ENCODE measurements around the gene ITGA2. TPM values are rescaled to one million over a fixed set of nuclear protein-coding genes. Genes with fewer than 3 reads are reported as not detected.

The ITGA2 gene
- total and polyA plus RNA-seq, 5 donors from 2014 or later, result 0.03 to 0.42 (median 0.06) TPM

DNA sequence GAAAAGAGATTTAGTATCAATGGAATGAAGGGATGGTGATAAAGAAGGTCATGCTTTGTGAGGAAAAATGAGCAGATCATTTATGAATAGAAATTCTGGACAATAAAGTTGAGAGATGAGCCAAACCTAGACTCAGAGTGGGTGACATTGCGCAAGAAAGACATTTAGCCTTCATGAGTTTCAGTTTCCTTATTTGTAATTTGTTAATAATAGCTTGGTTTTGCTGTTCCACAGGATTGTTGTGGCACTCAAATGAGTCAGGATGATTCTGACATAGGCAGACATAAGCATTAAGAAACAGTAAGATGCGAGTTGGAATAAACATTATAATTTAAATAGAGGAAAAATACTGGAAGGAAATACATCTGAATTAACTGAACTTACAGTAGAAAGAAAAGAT, 34.8 kb downstream of the ITGA2 start:
- no peaks in the 10 kb centered on the region for H3K36me3 ChIP-seq (ENCODE audit: control insufficient read depth, insufficient read depth, low read length)
- H3K4me1 Mint-ChIP-seq, result no peaks in the 10 kb centered on the region
- H3K27ac ChIP-seq (ENCODE audit: insufficient read depth, low read length, poor library complexity, severe bottlenecking), result no peak overlapping the region
- no peaks in the 10 kb centered on the region for H3K9me3 ChIP-seq (ENCODE audit: control insufficient read depth in 2 of 2, low read length in 2 of 2)
- peak in 1 of 3 donors; percentile 24 for DNase-seq
- H3K4me3 Mint-ChIP-seq, result no peak overlapping the region
- no peak overlapping the region for H3K4me3 ChIP-seq (ENCODE audit: low read depth, low read length)
- H3K27me3 Mint-ChIP-seq, result peaks cover 4% of the 10 kb centered on the region
- no peaks in the 10 kb centered on the region for H3K27me3 ChIP-seq (ENCODE audit: control insufficient read depth, insufficient read depth, low read length)
- no peaks in the 10 kb centered on the region for H3K36me3 Mint-ChIP-seq
- no peaks in the 10 kb centered on the region for H3K9me3 Mint-ChIP-seq
- ATAC-seq (ENCODE audit: low read depth in 2 of 2), result no peak
- H3K27ac Mint-ChIP-seq, result no peak overlapping the region
- H3K4me1 ChIP-seq (ENCODE audit: control insufficient read depth, insufficient read depth, low read length, poor library complexity, severe bottlenecking), result no peaks in the 10 kb centered on the region

DNA sequence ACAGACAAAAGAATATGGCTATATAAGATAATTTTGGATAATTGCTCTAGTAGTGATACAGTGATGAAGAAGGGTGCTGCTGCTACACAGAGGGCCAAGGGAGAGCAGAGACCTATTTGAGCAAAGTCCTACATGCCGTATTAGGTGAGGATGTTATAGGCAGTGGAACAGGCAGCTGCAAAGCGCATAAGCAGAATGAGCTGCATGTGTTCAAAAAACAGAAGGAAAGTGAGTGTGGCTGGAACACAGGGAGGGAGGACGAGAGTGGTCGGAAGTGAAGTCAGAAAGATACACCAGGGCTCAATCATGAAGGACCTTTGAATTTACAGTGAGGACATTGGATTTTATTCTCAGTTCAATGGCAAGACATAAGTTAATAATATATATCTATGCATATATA, 35.4 kb downstream of the ITGA2 start:
- H3K27me3 Mint-ChIP-seq, result peaks cover 4% of the 10 kb centered on the region

DNA sequence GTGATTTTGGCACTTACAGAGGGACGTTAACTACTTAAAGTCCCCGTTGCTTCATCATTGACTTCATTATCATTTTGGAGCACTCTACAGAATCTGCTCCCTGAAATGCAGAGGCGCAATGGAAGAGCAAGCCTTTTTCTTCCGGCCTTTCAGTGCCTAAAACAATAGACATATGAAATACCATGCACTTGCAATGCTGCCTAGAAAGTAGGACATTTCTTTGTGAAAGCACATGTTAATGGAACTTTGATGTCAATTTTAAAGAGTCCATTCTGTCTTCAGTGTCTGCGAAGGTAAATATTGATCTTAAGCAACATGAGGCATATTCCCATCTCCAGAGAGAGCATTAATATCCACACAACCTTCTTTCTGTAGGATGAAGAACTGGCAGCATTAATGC, 36.3 kb downstream of the ITGA2 start:
- Mint-ChIP-seq H3K4me3 (no peak overlapping the region), H3K27ac (no peak overlapping the region), H3K36me3 (no peaks in the 10 kb centered on the region), H3K27me3 (peaks cover 4% of the 10 kb centered on the region), H3K9me3 (peaks cover 0 to under 1% (median 0%) of the 10 kb centered on the region in 7 donors), H3K4me1 (no peaks in the 10 kb centered on the region)
- H3K4me1 ChIP-seq (ENCODE audit: control insufficient read depth, insufficient read depth, low read length, poor library complexity, severe bottlenecking), result no peaks in the 10 kb centered on the region
- H3K4me3 ChIP-seq (ENCODE audit: low read depth, low read length), result no peak overlapping the region
- ATAC-seq (ENCODE audit: low read depth in 2 of 2) (no peak), DNase-seq (no peak)
- no peaks in the 10 kb centered on the region for H3K9me3 ChIP-seq (ENCODE audit: control insufficient read depth in 2 of 2, low read length in 2 of 2)
- no peak overlapping the region for H3K27ac ChIP-seq (ENCODE audit: insufficient read depth, low read length, poor library complexity, severe bottlenecking)
- no peaks in the 10 kb centered on the region for H3K36me3 ChIP-seq (ENCODE audit: control insufficient read depth, insufficient read depth, low read length)
- H3K27me3 ChIP-seq (ENCODE audit: control insufficient read depth, insufficient read depth, low read length), result no peaks in the 10 kb centered on the region

More for the DNA sequence above, 35.4 kb downstream of the ITGA2 start:
- Histone ChIP-seq H3K4me3 (ENCODE audit: low read depth, low read length) (no peak overlapping the region), H3K27ac (ENCODE audit: insufficient read depth, low read length, poor library complexity, severe bottlenecking) (no peak overlapping the region), H3K36me3 (ENCODE audit: control insufficient read depth, insufficient read depth, low read length) (no peaks in the 10 kb centered on the region), H3K9me3 (ENCODE audit: control insufficient read depth in 2 of 2, low read length in 2 of 2) (no peaks in the 10 kb centered on the region), H3K4me1 (ENCODE audit: control insufficient read depth, insufficient read depth, low read length, poor library complexity, severe bottlenecking) (no peaks in the 10 kb centered on the region), H3K27me3 (ENCODE audit: control insufficient read depth, insufficient read depth, low read length) (no peaks in the 10 kb centered on the region)
- Mint-ChIP-seq H3K9me3 (no peaks in the 10 kb centered on the region), H3K4me1 (no peaks in the 10 kb centered on the region), H3K4me3 (no peak overlapping the region), H3K36me3 (no peaks in the 10 kb centered on the region), H3K27ac (no peak overlapping the region)
- DNase-seq, result no peak
- ATAC-seq (ENCODE audit: low read depth in 2 of 2), result no peak

DNA sequence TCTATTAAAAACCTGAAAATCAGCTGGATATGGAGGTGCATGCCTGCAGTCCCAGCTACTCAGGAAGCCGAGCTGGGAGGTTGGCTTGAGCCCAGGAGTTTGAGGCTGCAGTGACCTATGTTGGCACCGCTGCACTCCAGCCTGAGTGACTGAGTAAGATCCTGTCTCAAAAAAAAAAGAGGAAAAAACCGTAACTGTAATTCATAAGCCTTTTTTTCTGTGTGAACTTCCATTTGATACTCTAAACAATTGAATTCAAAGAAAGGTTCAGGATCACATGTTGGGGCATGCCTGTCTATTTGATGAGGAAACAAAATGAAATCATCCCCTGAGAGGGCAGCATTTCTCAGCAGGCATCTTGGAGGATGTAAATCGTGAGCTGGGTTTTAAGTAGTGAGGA, 38.8 kb downstream of the ITGA2 start:
- Mint-ChIP-seq H3K4me1 (peaks cover 0 to 8% (median 1%) of the 10 kb centered on the region in 4 donors), H3K4me3 (peak overlapping the region in 1 of 4 donors; percentile 39), H3K27me3 (peaks cover 4% of the 10 kb centered on the region), H3K27ac (no peak overlapping the region), H3K36me3 (no peaks in the 10 kb centered on the region), H3K9me3 (peaks cover 0 to 2% (median 0%) of the 10 kb centered on the region in 7 donors)
- H3K4me3 ChIP-seq (ENCODE audit: low read depth, low read length), result no peak overlapping the region
- ATAC-seq (ENCODE audit: low read depth in 2 of 2) (no peak), DNase-seq (no peak)
- H3K4me1 ChIP-seq (ENCODE audit: control insufficient read depth, insufficient read depth, low read length, poor library complexity, severe bottlenecking), result no peaks in the 10 kb centered on the region
- no peaks in the 10 kb centered on the region for H3K9me3 ChIP-seq (ENCODE audit: control insufficient read depth in 2 of 2, low read length in 2 of 2)
- H3K27ac ChIP-seq (ENCODE audit: insufficient read depth, low read length, poor library complexity, severe bottlenecking), result no peak overlapping the region
- H3K27me3 ChIP-seq (ENCODE audit: control insufficient read depth, insufficient read depth, low read length), result no peaks in the 10 kb centered on the region
- H3K36me3 ChIP-seq (ENCODE audit: control insufficient read depth, insufficient read depth, low read length), result no peaks in the 10 kb centered on the region

DNA sequence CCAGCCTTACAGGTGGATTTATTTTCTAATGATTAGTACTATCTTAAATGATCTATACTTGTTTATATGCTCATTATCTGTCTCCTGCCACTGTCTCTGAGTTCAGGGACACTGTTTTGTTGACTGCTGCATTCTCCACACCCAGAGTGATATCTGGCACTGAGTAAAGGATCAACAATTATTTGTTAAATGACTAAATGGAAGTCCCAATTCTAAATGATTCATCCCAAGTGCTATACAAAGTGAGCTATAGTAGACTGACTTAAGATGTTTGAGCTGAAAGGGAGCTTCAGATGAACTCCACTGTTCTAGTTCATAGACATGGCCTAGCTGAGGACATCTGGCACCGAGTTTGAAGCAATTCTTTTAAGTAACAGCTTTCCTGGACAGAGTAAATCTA, 40.5 kb downstream of the ITGA2 start:
- Histone ChIP-seq H3K9me3 (ENCODE audit: control insufficient read depth in 2 of 2, low read length in 2 of 2) (no peaks in the 10 kb centered on the region), H3K27me3 (ENCODE audit: control insufficient read depth, insufficient read depth, low read length) (no peaks in the 10 kb centered on the region), H3K36me3 (ENCODE audit: control insufficient read depth, insufficient read depth, low read length) (no peaks in the 10 kb centered on the region), H3K27ac (ENCODE audit: insufficient read depth, low read length, poor library complexity, severe bottlenecking) (no peak overlapping the region), H3K4me3 (ENCODE audit: low read depth, low read length) (no peak overlapping the region), H3K4me1 (ENCODE audit: control insufficient read depth, insufficient read depth, low read length, poor library complexity, severe bottlenecking) (no peaks in the 10 kb centered on the region)
- Mint-ChIP-seq H3K9me3 (peaks cover 0 to 2% (median 0%) of the 10 kb centered on the region in 7 donors), H3K36me3 (peaks cover 3% of the 10 kb centered on the region), H3K4me3 (no peak overlapping the region), H3K27ac (no peak overlapping the region), H3K4me1 (peaks cover 0 to 8% (median 1%) of the 10 kb centered on the region in 4 donors), H3K27me3 (peaks cover 4% of the 10 kb centered on the region)
- DNase-seq, result no peak
- no peak for ATAC-seq (ENCODE audit: low read depth in 2 of 2)

- ATAC-seq (ENCODE audit: low read depth in 2 of 2) (no peak), DNase-seq (no peak)
- Mint-ChIP-seq H3K9me3 (peaks cover 0 to 2% (median 0%) of the 10 kb centered on the region in 7 donors), H3K27me3 (peaks cover 4% of the 10 kb centered on the region), H3K4me1 (peaks cover 0 to 8% (median 1%) of the 10 kb centered on the region in 4 donors), H3K36me3 (peaks cover 4% of the 10 kb centered on the region), H3K27ac (no peak overlapping the region), H3K4me3 (no peak overlapping the region)
- Histone ChIP-seq H3K4me3 (ENCODE audit: low read depth, low read length) (no peak overlapping the region), H3K9me3 (ENCODE audit: control insufficient read depth in 2 of 2, low read length in 2 of 2) (no peaks in the 10 kb centered on the region), H3K4me1 (ENCODE audit: control insufficient read depth, insufficient read depth, low read length, poor library complexity, severe bottlenecking) (no peaks in the 10 kb centered on the region), H3K36me3 (ENCODE audit: control insufficient read depth, insufficient read depth, low read length) (no peaks in the 10 kb centered on the region), H3K27me3 (ENCODE audit: control insufficient read depth, insufficient read depth, low read length) (no peaks in the 10 kb centered on the region), H3K27ac (ENCODE audit: insufficient read depth, low read length, poor library complexity, severe bottlenecking) (no peak overlapping the region)
Observed at GRCh38 chr5:53030893-53031292, 41.7 kb downstream of the ITGA2 start.

- Mint-ChIP-seq H3K27ac (no peak overlapping the region), H3K36me3 (peaks cover 4% of the 10 kb centered on the region), H3K4me1 (peaks cover 2 to 8% (median 5%) of the 10 kb centered on the region in 4 donors), H3K4me3 (no peak overlapping the region), H3K9me3 (peaks cover 0 to 2% (median 0%) of the 10 kb centered on the region in 7 donors), H3K27me3 (no peaks in the 10 kb centered on the region)
- Histone ChIP-seq H3K9me3 (ENCODE audit: control insufficient read depth in 2 of 2, low read length in 2 of 2) (no peaks in the 10 kb centered on the region), H3K36me3 (ENCODE audit: control insufficient read depth, insufficient read depth, low read length) (no peaks in the 10 kb centered on the region), H3K27ac (ENCODE audit: insufficient read depth, low read length, poor library complexity, severe bottlenecking) (no peak overlapping the region), H3K27me3 (ENCODE audit: control insufficient read depth, insufficient read depth, low read length) (no peaks in the 10 kb centered on the region), H3K4me3 (ENCODE audit: low read depth, low read length) (no peak overlapping the region), H3K4me1 (ENCODE audit: control insufficient read depth, insufficient read depth, low read length, poor library complexity, severe bottlenecking) (no peaks in the 10 kb centered on the region)
- peak in 1 of 3 donors; percentile 21 for DNase-seq
- peak in 1 of 2 donors; percentile 21 for ATAC-seq (ENCODE audit: low read depth in 2 of 2)
Observed at GRCh38 chr5:53031695-53032096, 42.5 kb downstream of the ITGA2 start.

- peaks cover 2 to 8% (median 5%) of the 10 kb centered on the region in 4 donors for H3K4me1 Mint-ChIP-seq
- H3K36me3 ChIP-seq (ENCODE audit: control insufficient read depth, insufficient read depth, low read length), result no peaks in the 10 kb centered on the region
- H3K27me3 Mint-ChIP-seq, result no peaks in the 10 kb centered on the region
- no peak overlapping the region for H3K27ac Mint-ChIP-seq
- H3K36me3 Mint-ChIP-seq, result peaks cover 4% of the 10 kb centered on the region
- H3K27me3 ChIP-seq (ENCODE audit: control insufficient read depth, insufficient read depth, low read length), result no peaks in the 10 kb centered on the region
- no peak for ATAC-seq (ENCODE audit: low read depth in 2 of 2)
- no peak overlapping the region for H3K27ac ChIP-seq (ENCODE audit: insufficient read depth, low read length, poor library complexity, severe bottlenecking)
- no peaks in the 10 kb centered on the region for H3K4me1 ChIP-seq (ENCODE audit: control insufficient read depth, insufficient read depth, low read length, poor library complexity, severe bottlenecking)
- no peak for DNase-seq
- H3K9me3 ChIP-seq (ENCODE audit: control insufficient read depth in 2 of 2, low read length in 2 of 2), result no peaks in the 10 kb centered on the region
- H3K4me3 Mint-ChIP-seq, result no peak overlapping the region
- H3K4me3 ChIP-seq (ENCODE audit: low read depth, low read length), result no peak overlapping the region
- H3K9me3 Mint-ChIP-seq, result peaks cover 0 to 2% (median 0%) of the 10 kb centered on the region in 7 donors
Observed at GRCh38 chr5:53032188-53032587, 43.0 kb downstream of the ITGA2 start.

All from CD4-positive, CD25-positive, alpha-beta regulatory T cell (primary cell).